Tibial artery (tissue), 4 donors: ENCODE results near the gene CCDC171.
A peak's percentile ranks its signal among the peaks of the same experiment; 100 is the strongest.

Experiments
- DNase-seq, 2 donors: peaks; one replicate each; pipeline ENCODE4 v3.0.0-alpha.2; 2019
- H3K27ac ChIP-seq, 2 donors: fragments of 200-600 bp; sonication (generic) in 1 of 2; 1 replicate in 1 of 2; 2 replicates in 1 of 2; pipeline ENCODE4 v1.5.1; 2018 to 2019; ENCODE audit warnings: mild to moderate bottlenecking in 1 of 2
- H3K27me3 ChIP-seq, 2 donors: fragments of 200-600 bp; sonication (generic) in 1 of 2; one replicate each; pipeline versions ENCODE4 v1.5.1 to v1.6.0; 2016 to 2019
- H3K36me3 ChIP-seq, 3 donors: fragments of 200-600 bp; sonication (generic) in 2 of 3; one replicate each; pipeline ENCODE4 v1.5.1; 2016 to 2019; ENCODE audit warnings: mild to moderate bottlenecking in 2 of 3
- H3K4me1 ChIP-seq, 4 donors: fragments of 200-600 bp; sonication (generic) in 2 of 4; 1 replicate in 3 of 4; 2 replicates in 1 of 4; pipeline ENCODE4 v1.5.1; 2016 to 2019
- H3K4me3 ChIP-seq, 2 donors: fragments of 200-600 bp; sonication (generic) in 1 of 2; 1 replicate in 1 of 2; 2 replicates in 1 of 2; pipeline ENCODE4 v1.5.1; 2018 to 2019; ENCODE audit warnings: mild to moderate bottlenecking in 2 of 2
- H3K9me3 ChIP-seq, 3 donors: fragments of 200-600 bp; sonication (generic) in 1 of 3; one replicate each; pipeline ENCODE4 v1.5.1; 2016 to 2019
- CTCF ChIP-seq, 2 experiments: fragments of 200-600 bp in 1 of 2; fragments of 450-650 bp in 1 of 2; IDR thresholded peaks; one replicate each; pipeline ENCODE4 v1.5.1; 2017 to 2019; ENCODE audit warnings: antibody characterized with exemption in 2 of 2, mild to moderate bottlenecking in 1 of 2, moderate library complexity in 1 of 2
- intact Hi-C: fragments of 100-400 bp; cut with DNase I; formaldehyde crosslinking; loops from one replicate; pipeline ENCODE4 v1.15.0; 2023; ENCODE audit warnings: low total_unique reads

The CCDC171 gene

GRCh38 chr9:15635752-15636151, 82.9 kb downstream of the CCDC171 start:
- H3K27ac ChIP-seq: no peak overlapping the region
- H3K27me3 ChIP-seq: no peaks in the 10 kb centered on the region
- H3K36me3 ChIP-seq: no peaks in the 10 kb centered on the region
- no peak for DNase-seq
- H3K4me1 ChIP-seq: no peaks in the 10 kb centered on the region
- no peaks in the 10 kb centered on the region for H3K9me3 ChIP-seq
- no peak overlapping the region for H3K4me3 ChIP-seq
- TF ChIP-seq CTCF (IDR thresholded peaks at IDR 0.05): no peak
- intact Hi-C loops: no loop called here

GRCh38 chr9:15640121-15640520, 87.3 kb downstream of the CCDC171 start:
- Histone ChIP-seq H3K4me3 (no peak overlapping the region), H3K36me3 (peaks cover 0 to 4% (median 0%) of the 10 kb centered on the region in 3 donors), H3K4me1 (no peaks in the 10 kb centered on the region), H3K27me3 (no peaks in the 10 kb centered on the region), H3K27ac (no peak overlapping the region), H3K9me3 (no peaks in the 10 kb centered on the region)
- DNase-seq: no peak
- intact Hi-C loops: no loop called here
- TF ChIP-seq CTCF (IDR thresholded peaks at IDR 0.05): no peak

- no peak overlapping the region for H3K4me3 ChIP-seq
- DNase-seq: no peak
- no peak for TF ChIP-seq CTCF (IDR thresholded peaks at IDR 0.05)
- intact Hi-C loops: no loop called here
- H3K27me3 ChIP-seq: no peaks in the 10 kb centered on the region
- H3K9me3 ChIP-seq: no peaks in the 10 kb centered on the region
- no peak overlapping the region for H3K27ac ChIP-seq
- H3K36me3 ChIP-seq: peaks cover 0 to 4% (median 0%) of the 10 kb centered on the region in 3 donors
- no peaks in the 10 kb centered on the region for H3K4me1 ChIP-seq
Measured at GRCh38 chr9:15641291-15641690, 88.4 kb downstream of the CCDC171 start.

- Histone ChIP-seq H3K9me3 (no peaks in the 10 kb centered on the region), H3K36me3 (peaks cover 0 to 4% (median 0%) of the 10 kb centered on the region in 3 donors), H3K4me3 (no peak overlapping the region), H3K27ac (no peak overlapping the region), H3K4me1 (no peaks in the 10 kb centered on the region), H3K27me3 (no peaks in the 10 kb centered on the region)
- intact Hi-C loops: no loop called here
- no peak for DNase-seq
- TF ChIP-seq CTCF (IDR thresholded peaks at IDR 0.05): peak; percentile 18 to 42
Measured at GRCh38 chr9:15642369-15642962, 89.6 kb downstream of the CCDC171 start.

GRCh38 chr9:15670246-15670645, 117.4 kb downstream of the CCDC171 start:
- Histone ChIP-seq H3K4me1 (no peaks in the 10 kb centered on the region), H3K27me3 (no peaks in the 10 kb centered on the region), H3K27ac (no peak overlapping the region), H3K36me3 (peaks cover 0 to 9% (median 0%) of the 10 kb centered on the region in 3 donors), H3K9me3 (no peaks in the 10 kb centered on the region), H3K4me3 (no peak overlapping the region)
- DNase-seq: no peak
- intact Hi-C loops: no loop called here
- TF ChIP-seq CTCF (IDR thresholded peaks at IDR 0.05): no peak

- TF ChIP-seq CTCF (IDR thresholded peaks at IDR 0.05): no peak
- Histone ChIP-seq H3K27ac (no peak overlapping the region), H3K4me1 (no peaks in the 10 kb centered on the region)
Measured at GRCh38 chr9:15670894-15671293, 118.1 kb downstream of the CCDC171 start.

More at GRCh38 chr9:15670894-15671293, 118.1 kb downstream of the CCDC171 start:
- Histone ChIP-seq H3K4me3 (no peak overlapping the region), H3K9me3 (no peaks in the 10 kb centered on the region), H3K27me3 (no peaks in the 10 kb centered on the region), H3K36me3 (peaks cover 0 to 9% (median 0%) of the 10 kb centered on the region in 3 donors)
- DNase-seq: no peak
- intact Hi-C loops: no loop called here
